Medulla oblongata (tissue), 1 donor: Measurements from ENCODE around the gene ZNF674.
A peak's percentile ranks its signal among the peaks of the same experiment; 100 is the strongest.
"Not testable (repeated sequence)": the region's sequence is repeated elsewhere in the genome, so short reads cannot be mapped to it uniquely, and the experiment has no call there.

ENCODE experiments used
- DNase-seq: peaks from one replicate; pipeline ENCODE4 v3.0.0-alpha.2; 2015; ENCODE audit errors: extremely low spot score

ZNF674 gene

GRCh38 chrX:46569621-46570020 lies 24.4 kb upstream of the ZNF674 start:
- DNase-seq, result no peak

GRCh38 chrX:46567388-46567787 lies 22.2 kb upstream of the ZNF674 start:
- DNase-seq, result no peak

- DNase-seq, result peak; percentile 29
Observed at GRCh38 chrX:46561824-46562657, 16.8 kb upstream of the ZNF674 start.

- no peak for DNase-seq
Observed at GRCh38 chrX:46559062-46559461, 13.8 kb upstream of the ZNF674 start.

- peak; percentile 4 for DNase-seq
Observed at GRCh38 chrX:46554942-46555341, 9.7 kb upstream of the ZNF674 start.

GRCh38 chrX:46553935-46554334 lies 8.7 kb upstream of the ZNF674 start:
- no peak for DNase-seq

- DNase-seq, result no peak
Observed at GRCh38 chrX:46551494-46552128, 6.4 kb upstream of the ZNF674 start.

- DNase-seq, result no peak
Observed at GRCh38 chrX:46549914-46550313, 4.7 kb upstream of the ZNF674 start.

GRCh38 chrX:46547857-46548256 lies 2.6 kb upstream of the ZNF674 start:
- DNase-seq, result no peak

- DNase-seq, result not testable (repeated sequence)
Observed at GRCh38 chrX:46544527-46544926, 694 bp downstream of the ZNF674 start.

- DNase-seq, result no peak
Observed at GRCh38 chrX:46543441-46543840, 1.8 kb downstream of the ZNF674 start.

- no peak for DNase-seq
Observed at GRCh38 chrX:46531442-46531841, 13.8 kb downstream of the ZNF674 start.

GRCh38 chrX:46530404-46530908 lies 14.8 kb downstream of the ZNF674 start:
- DNase-seq, result not testable (repeated sequence)

GRCh38 chrX:46529740-46530403 lies 15.3 kb downstream of the ZNF674 start:
- DNase-seq, result not testable (repeated sequence)

GRCh38 chrX:46528640-46529039 lies 16.6 kb downstream of the ZNF674 start:
- DNase-seq, result not testable (repeated sequence)

- DNase-seq, result no peak
Observed at GRCh38 chrX:46506076-46506475, 39.1 kb downstream of the ZNF674 start.

GRCh38 chrX:46502848-46503247 lies 42.4 kb downstream of the ZNF674 start:
- DNase-seq, result no peak

- no peak for DNase-seq
Observed at GRCh38 chrX:46500054-46500453, 45.2 kb downstream of the ZNF674 start.

- no peak for DNase-seq
Observed at GRCh38 chrX:46488712-46489111, 56.5 kb downstream of the ZNF674 start.

GRCh38 chrX:46485897-46486296 lies 59.3 kb downstream of the ZNF674 start:
- DNase-seq, result no peak

GRCh38 chrX:46478634-46479033 lies 66.6 kb downstream of the ZNF674 start:
- not testable (repeated sequence) for DNase-seq

- DNase-seq, result peak; percentile 29
Observed at GRCh38 chrX:46477435-46477834, 67.8 kb downstream of the ZNF674 start.
